Natural killer cell (primary cell): ENCODE measurements around the gene SORBS1. TPM values are rescaled to one million over a fixed set of nuclear protein-coding genes. Genes with fewer than 3 reads are reported as not detected.

Source experiments
- ATAC-seq, 3 donors: fragments of 150-1000 bp in 2 of 3; fragments of 200-7000 bp in 1 of 3; cut with Tn5 transposase; 1 replicate in 1 of 3; 2 replicates in 2 of 3; pipeline ENCODE4 v1.10.0; 2021; ENCODE audit warnings: mild to moderate bottlenecking in 2 of 3, moderate library complexity in 2 of 3
- DNase-seq, 2 donors: peaks; one replicate each; pipeline versions ENCODE4 v3.0.0 to v3.0.0-alpha.2; 2013 to 2021; ENCODE audit warnings: mixed read lengths in 1 of 2
- H3K27ac ChIP-seq: one replicate; pipeline ENCODE4 v1.5.1; 2013; ENCODE audit warnings: mild to moderate bottlenecking, low read length
- H3K27me3 ChIP-seq: one replicate; pipeline ENCODE4 v1.6.1; 2013; ENCODE audit warnings: low read length; ENCODE audit not compliant: control insufficient read depth, insufficient read depth
- H3K36me3 ChIP-seq: one replicate; pipeline ENCODE4 v1.6.1; 2013; ENCODE audit warnings: low read length; ENCODE audit not compliant: control insufficient read depth, insufficient read depth
- H3K4me1 ChIP-seq: one replicate; pipeline ENCODE4 v1.6.1; 2013; ENCODE audit warnings: low read length; ENCODE audit not compliant: control insufficient read depth, insufficient read depth
- H3K4me3 ChIP-seq: one replicate; pipeline ENCODE4 v1.5.1; 2013; ENCODE audit warnings: low read length
- H3K9me3 ChIP-seq: one replicate; pipeline ENCODE4 v1.6.1; 2013; ENCODE audit warnings: low read length; ENCODE audit not compliant: control insufficient read depth, insufficient read depth
- H3K27ac Mint-ChIP-seq, 2 donors: one replicate each; pipeline ENCODE4 v1.8.0; 2022; ENCODE audit warnings: mild to moderate bottlenecking in 2 of 2, mixed read lengths in 2 of 2, moderate library complexity in 1 of 2
- H3K27me3 Mint-ChIP-seq, 2 donors: one replicate each; pipeline ENCODE4 v1.8.0; 2022; ENCODE audit warnings: low read depth in 2 of 2, mixed read lengths in 2 of 2
- H3K36me3 Mint-ChIP-seq: one replicate; pipeline ENCODE4 v1.8.0; 2022; ENCODE audit warnings: mixed read lengths
- H3K4me1 Mint-ChIP-seq, 2 donors: one replicate each; pipeline ENCODE4 v1.8.0; 2022; ENCODE audit warnings: mixed read lengths in 2 of 2
- H3K4me3 Mint-ChIP-seq: one replicate; pipeline ENCODE4 v1.8.0; 2022; ENCODE audit warnings: mild to moderate bottlenecking, moderate library complexity, mixed read lengths
- H3K9me3 Mint-ChIP-seq, 2 donors: one replicate each; pipeline ENCODE4 v1.8.0; 2022; ENCODE audit warnings: mixed read lengths in 2 of 2
- WGBS: methylation state at CpG from one replicate; pipeline ENCODE4 v1.1.7; 2013; ENCODE audit warnings: missing lambda C conversion rate; ENCODE audit not compliant: insufficient coverage; 5-methylcytosine and 5-hydroxymethylcytosine counted together
- intact Hi-C: fragments of 100-400 bp; cut with micrococcal nuclease; formaldehyde crosslinking; loops from one replicate; pipeline ENCODE4 v1.14.2; 2022
- total RNA-seq, 4 donors: library from RNA; stranded (reverse); fragments of 120-200 nt in 1 of 4; gene quantifications; one replicate each; pipeline versions ENCODE4 v1.2.3 to v1.2.4, GENCODE V29; 2013 to 2022
- TF ChIP-seq, protein P1 (sequence below): fragments of 200-600 bp; IDR thresholded peaks from one replicate; pipeline ENCODE4 v1.8.0; 2022; ENCODE audit warnings: antibody characterized with exemption

Gene SORBS1
- total RNA-seq, 3 donors from 2014 or later (not counting 1 experiment from before 2014, with no cell fraction given), result 2.4 to 5.4 (median 2.8) TPM

DNA sequence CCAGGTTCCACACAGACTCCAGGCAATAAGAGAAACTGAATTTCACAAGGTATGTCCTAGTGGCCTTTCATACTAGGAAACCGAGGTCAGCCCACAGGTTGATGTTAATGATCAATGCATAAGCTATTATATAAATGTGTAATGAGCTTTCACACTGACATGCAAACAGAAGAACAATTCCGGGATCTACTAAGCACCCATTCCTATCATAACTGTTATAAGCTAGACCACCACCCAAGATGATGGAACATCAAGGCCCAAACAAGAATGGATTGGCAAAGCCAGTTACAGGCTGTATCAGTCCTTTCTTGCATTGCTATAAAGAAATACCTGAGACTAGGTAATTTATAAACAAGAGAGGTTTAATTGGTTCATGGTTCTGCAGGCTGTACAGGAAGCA is 15.2 kb downstream of the SORBS1 start:
- Histone ChIP-seq H3K27me3 (no peaks in the 10 kb centered on the region), H3K9me3 (no peaks in the 10 kb centered on the region), H3K4me3 (no peak overlapping the region), H3K27ac (no peak overlapping the region), H3K4me1 (no peaks in the 10 kb centered on the region), H3K36me3 (no peaks in the 10 kb centered on the region)
- peaks cover 0 to 17% of the 10 kb centered on the region in 2 donors for H3K27me3 Mint-ChIP-seq
- no peak for ATAC-seq
- TF ChIP-seq, protein P1, sequence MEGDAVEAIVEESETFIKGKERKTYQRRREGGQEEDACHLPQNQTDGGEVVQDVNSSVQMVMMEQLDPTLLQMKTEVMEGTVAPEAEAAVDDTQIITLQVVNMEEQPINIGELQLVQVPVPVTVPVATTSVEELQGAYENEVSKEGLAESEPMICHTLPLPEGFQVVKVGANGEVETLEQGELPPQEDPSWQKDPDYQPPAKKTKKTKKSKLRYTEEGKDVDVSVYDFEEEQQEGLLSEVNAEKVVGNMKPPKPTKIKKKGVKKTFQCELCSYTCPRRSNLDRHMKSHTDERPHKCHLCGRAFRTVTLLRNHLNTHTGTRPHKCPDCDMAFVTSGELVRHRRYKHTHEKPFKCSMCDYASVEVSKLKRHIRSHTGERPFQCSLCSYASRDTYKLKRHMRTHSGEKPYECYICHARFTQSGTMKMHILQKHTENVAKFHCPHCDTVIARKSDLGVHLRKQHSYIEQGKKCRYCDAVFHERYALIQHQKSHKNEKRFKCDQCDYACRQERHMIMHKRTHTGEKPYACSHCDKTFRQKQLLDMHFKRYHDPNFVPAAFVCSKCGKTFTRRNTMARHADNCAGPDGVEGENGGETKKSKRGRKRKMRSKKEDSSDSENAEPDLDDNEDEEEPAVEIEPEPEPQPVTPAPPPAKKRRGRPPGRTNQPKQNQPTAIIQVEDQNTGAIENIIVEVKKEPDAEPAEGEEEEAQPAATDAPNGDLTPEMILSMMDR, result no peak
- no peaks in the 10 kb centered on the region for H3K4me1 Mint-ChIP-seq
- 100% methylated on average over 1 of the region's 2 CpGs for WGBS
- no peak overlapping the region for H3K27ac Mint-ChIP-seq
- H3K4me3 Mint-ChIP-seq, result no peak overlapping the region
- H3K9me3 Mint-ChIP-seq, result no peaks in the 10 kb centered on the region
- intact Hi-C loops, result no loop called here
- no peaks in the 10 kb centered on the region for H3K36me3 Mint-ChIP-seq
- no peak for DNase-seq

GRCh38 chr10:95544783-95545500 is 16.2 kb downstream of the SORBS1 start:
- WGBS, result 88% methylated on average over 12 of the region's 12 CpGs
- Mint-ChIP-seq H3K4me3 (no peak overlapping the region), H3K9me3 (no peaks in the 10 kb centered on the region), H3K27ac (no peak overlapping the region), H3K27me3 (peaks cover 0 to 7% of the 10 kb centered on the region in 2 donors), H3K4me1 (no peaks in the 10 kb centered on the region), H3K36me3 (no peaks in the 10 kb centered on the region)
- intact Hi-C loops, result no loop called here
- Histone ChIP-seq H3K4me1 (no peaks in the 10 kb centered on the region), H3K4me3 (no peak overlapping the region), H3K36me3 (no peaks in the 10 kb centered on the region), H3K27me3 (no peaks in the 10 kb centered on the region), H3K9me3 (no peaks in the 10 kb centered on the region), H3K27ac (no peak overlapping the region)
- TF ChIP-seq, protein P1, result no peak
- no peak for DNase-seq
- no peak for ATAC-seq

- intact Hi-C loops, result no loop called here
- DNase-seq (no peak), ATAC-seq (no peak)
- Mint-ChIP-seq H3K27me3 (no peaks in the 10 kb centered on the region), H3K27ac (no peak overlapping the region), H3K4me3 (no peak overlapping the region), H3K4me1 (no peaks in the 10 kb centered on the region), H3K36me3 (no peaks in the 10 kb centered on the region), H3K9me3 (no peaks in the 10 kb centered on the region)
- Histone ChIP-seq H3K27me3 (no peaks in the 10 kb centered on the region), H3K9me3 (no peaks in the 10 kb centered on the region), H3K27ac (no peak overlapping the region), H3K4me1 (no peaks in the 10 kb centered on the region), H3K36me3 (no peaks in the 10 kb centered on the region), H3K4me3 (no peak overlapping the region)
- TF ChIP-seq, protein P1, result no peak
- WGBS, result 97% methylated on average over 2 of the region's 4 CpGs
Measured at GRCh38 chr10:95543459-95543858, 17.7 kb downstream of the SORBS1 start.

DNA sequence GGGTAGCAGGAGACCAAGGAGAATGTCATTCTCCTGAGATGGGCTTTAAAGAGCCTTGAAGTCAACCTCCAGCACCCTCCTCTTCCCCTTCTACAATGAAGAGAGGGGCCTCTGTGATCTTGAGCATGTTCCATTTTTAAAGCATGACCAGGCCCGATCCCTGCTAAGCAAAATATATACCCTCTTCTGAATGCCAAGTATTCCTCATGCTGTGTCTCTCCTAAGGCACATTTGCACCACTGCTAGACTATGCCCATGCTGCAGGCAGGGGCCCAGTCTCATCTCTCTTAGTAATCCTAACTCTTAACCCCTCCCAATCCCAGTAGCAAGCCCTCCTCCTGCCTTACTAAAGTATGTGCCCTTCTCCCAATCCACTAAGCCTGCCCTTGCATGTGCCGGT is 18.4 kb downstream of the SORBS1 start:
- no peaks in the 10 kb centered on the region for H3K36me3 Mint-ChIP-seq
- H3K9me3 Mint-ChIP-seq, result no peaks in the 10 kb centered on the region
- 95% methylated on average over 2 of the region's 2 CpGs for WGBS
- H3K9me3 ChIP-seq, result no peaks in the 10 kb centered on the region
- H3K36me3 ChIP-seq, result no peaks in the 10 kb centered on the region
- ATAC-seq, result no peak
- H3K4me1 Mint-ChIP-seq, result no peaks in the 10 kb centered on the region
- no peak for DNase-seq
- intact Hi-C loops, result no loop called here
- H3K27me3 ChIP-seq, result no peaks in the 10 kb centered on the region
- TF ChIP-seq, protein P1, result no peak
- H3K27ac ChIP-seq, result no peak overlapping the region
- no peak overlapping the region for H3K4me3 ChIP-seq
- no peaks in the 10 kb centered on the region for H3K4me1 ChIP-seq
- no peak overlapping the region for H3K27ac Mint-ChIP-seq
- H3K27me3 Mint-ChIP-seq, result no peaks in the 10 kb centered on the region
- H3K4me3 Mint-ChIP-seq, result no peak overlapping the region
